K562 (cell line): Measurements from ENCODE around the gene RNF39. TPM values are rescaled to one million over a fixed set of nuclear protein-coding genes. Genes with fewer than 3 reads are reported as not detected.

Experiments
- ATAC-seq: fragments of 200-7000 bp; cut with Tn5 transposase; 3 replicates; pipeline ENCODE4 v1.9.1; 2020; ENCODE audit warnings: moderate library complexity
- BruUV-seq: library from RNA; stranded (reverse); fragments of 400-500 nt; replicated peaks from 2 replicates; lab custom pipeline; 2021; lab: Mats Ljungman, UMichigan
- CTCF ChIA-PET: fragments of 300-600 bp; formaldehyde crosslinking; extraction: SDS; loops from one replicate; lab custom pipeline; 2021; ENCODE audit warnings: low intra/inter-chr PET ratio; lab: Yijun Ruan, JAX
- POLR2A ChIA-PET: fragments of 300-600, 350-650 bp; sonication (Branson Sonifier 250); formaldehyde crosslinking; extraction: SDS; loops from one replicate; lab custom pipeline; 2021; ENCODE audit warnings: antibody characterized with exemption, inconsistent platforms; lab: Yijun Ruan, JAX
- DNase-seq, 4 experiments: peaks; one replicate each; pipeline versions ENCODE4 v3.0.0 to v3.0.0-alpha.2; 2011 to 2018; ENCODE audit warnings: low spot score in 3 of 4, mixed read lengths in 3 of 4; ENCODE audit errors: extremely low read depth in 1 of 4
- FAIRE-seq: peaks from 2 replicates; lab custom pipeline; 2011; peaks lifted over from hg19 to GRCh38; lab: Jason Lieb, UNC
- H2AFZ ChIP-seq: 2 replicates; pipeline ENCODE4 v1.6.0; 2011; ENCODE audit warnings: low read depth, low read length, control low read depth, inconsistent platforms
- H3K27ac ChIP-seq: fragments of 200-600 bp; 3 replicates; pipeline ENCODE4 v1.8.0; 2011; ENCODE audit warnings: low read depth, mild to moderate bottlenecking, control low read depth, inconsistent platforms, low read length, moderate library complexity, mixed read lengths; ENCODE audit errors: extremely low read depth
- H3K27me3 ChIP-seq, 2 experiments: fragments of 300-600 bp in 1 of 2; 2 replicates in 1 of 2; 3 replicates in 1 of 2; pipeline versions ENCODE4 v1.6.0 to v1.8.0; 2011; ENCODE audit warnings: inconsistent platforms in 2 of 2, low read length in 2 of 2, mild to moderate bottlenecking in 1 of 2, mixed read lengths in 1 of 2, moderate library complexity in 1 of 2; ENCODE audit not compliant: control insufficient read depth in 2 of 2, insufficient read depth in 2 of 2
- H3K36me3 ChIP-seq: fragments of 300-600 bp; 3 replicates; pipeline ENCODE4 v1.8.0; 2011; ENCODE audit warnings: mild to moderate bottlenecking, low read length, inconsistent platforms; ENCODE audit not compliant: control insufficient read depth, insufficient read depth
- H3K4me1 ChIP-seq, 2 experiments: fragments of 200-600 bp in 1 of 2; replicated peaks in 1 of 2; 2 replicates in 1 of 2; 3 replicates in 1 of 2; pipeline versions ENCODE4 v1.5.1 to v1.8.0; 2011; ENCODE audit warnings: inconsistent platforms in 2 of 2, low read length in 2 of 2, mild to moderate bottlenecking in 1 of 2, mixed read lengths in 1 of 2, moderate library complexity in 1 of 2; ENCODE audit not compliant: control insufficient read depth in 2 of 2, insufficient read depth in 2 of 2
- H3K4me2 ChIP-seq: 2 replicates; pipeline ENCODE4 v1.6.1; 2011; ENCODE audit warnings: low read length, control low read depth, inconsistent platforms, mixed read lengths; ENCODE audit not compliant: insufficient read depth
- H3K4me3 ChIP-seq: fragments of 200-600 bp; sonication (generic), shearing (Covaris generic); 2 replicates; pipeline ENCODE4 v1.5.1; 2016; ENCODE audit warnings: control low read depth, inconsistent platforms
- H3K79me2 ChIP-seq: fragments of 200-600 bp; 3 replicates; pipeline ENCODE4 v1.8.0; 2011; ENCODE audit warnings: low read length, inconsistent platforms; ENCODE audit not compliant: control insufficient read depth, insufficient read depth
- H3K9ac ChIP-seq, 2 experiments: 2 replicates each; pipeline versions ENCODE4 v1.6.0 to v1.6.1; 2011; ENCODE audit warnings: low read depth in 2 of 2, low read length in 2 of 2, control low read depth in 1 of 2, inconsistent platforms in 1 of 2, mild to moderate bottlenecking in 1 of 2, mixed read lengths in 1 of 2; ENCODE audit not compliant: insufficient read depth in 1 of 2
- H3K9me1 ChIP-seq: one replicate; pipeline ENCODE4 v1.6.0; 2011; ENCODE audit warnings: inconsistent platforms, mild to moderate bottlenecking, low read length, moderate library complexity; ENCODE audit not compliant: control insufficient read depth, insufficient read depth
- H3K9me3 ChIP-seq: replicated peaks from 2 replicates; pipeline ENCODE4 v1.5.1; 2011; ENCODE audit warnings: low read depth, low read length, inconsistent platforms; ENCODE audit not compliant: control insufficient read depth, insufficient read depth
- H4K20me1 ChIP-seq: replicated peaks from 2 replicates; pipeline ENCODE4 v1.6.1; 2011; ENCODE audit warnings: low read length, inconsistent platforms, mixed read lengths; ENCODE audit not compliant: control insufficient read depth, insufficient read depth
- CBFA2T3 ChIP-seq: fragments of 450-650 bp; IDR thresholded peaks from 2 replicates; pipeline ENCODE4 v1.6.1; 2017
- CBX2 ChIP-seq: fragments of 200-600 bp; sonication (generic); IDR thresholded peaks from one replicate; pipeline ENCODE4 v1.6.1; 2012; ENCODE audit warnings: mild to moderate bottlenecking, low read length, inconsistent platforms; ENCODE audit not compliant: insufficient read depth, poor library complexity, severe bottlenecking
- CTBP1 ChIP-seq: fragments of 450-650 bp; IDR thresholded peaks from 2 replicates; pipeline ENCODE4 v1.6.1; 2016; ENCODE audit warnings: borderline replicate concordance
- KDM4B ChIP-seq, 2 experiments: fragments of 450-650 bp in 1 of 2; sonication (generic) in 1 of 2; IDR thresholded peaks; 2 replicates each; pipeline ENCODE4 v1.6.1; 2016 to 2017; ENCODE audit warnings: borderline replicate concordance in 2 of 2, antibody characterized with exemption in 1 of 2, low read depth in 1 of 2, mild to moderate bottlenecking in 1 of 2
- MXI1 ChIP-seq: IDR thresholded peaks from 2 replicates; pipeline ENCODE4 v1.6.1; 2011; ENCODE audit warnings: low read depth, mild to moderate bottlenecking, improper control_type of control experiment, low read length
- SMARCC2 ChIP-seq: fragments of 450-650 bp; IDR thresholded peaks from 2 replicates; pipeline ENCODE4 v1.6.1; 2017; ENCODE audit warnings: antibody characterized with exemption, moderate library complexity, mild to moderate bottlenecking, low read depth
- ZEB2 ChIP-seq: fragments of 450-650 bp; IDR thresholded peaks from 2 replicates; pipeline ENCODE4 v1.6.1; 2016
- ZNF780A ChIP-seq: fragments of 250-450 bp; sonication (Bioruptor Pico); IDR thresholded peaks from 2 replicates; pipeline ENCODE4 v1.5.0; 2021; ENCODE audit warnings: mild to moderate bottlenecking
- WGBS: fragments of 100-300 bp; shearing (Covaris generic); methylation state at CpG from one replicate; pipeline ENCODE4 v1.1.6; 2016; ENCODE audit warnings: low coverage, mixed read lengths; ENCODE audit not compliant: insufficient coverage; ENCODE audit errors: missing lambda C conversion rate; 5-methylcytosine and 5-hydroxymethylcytosine counted together
- in situ Hi-C: fragments of 300-500 bp; cut with MboI; formaldehyde crosslinking; loops from 4 replicates; pipeline ENCODE4 v1.15.0; 2018; ENCODE audit warnings: inconsistent platforms, mixed read lengths
- intact Hi-C: fragments of 100-400 bp; cut with micrococcal nuclease; formaldehyde crosslinking; loops from 2 replicates; pipeline ENCODE4 v1.14.2; 2022
- polyA plus RNA-seq, 8 experiments: library from polyadenylated mRNA; depleted of rRNA in 4 of 8; stranded (reverse) in 5 of 8; unstranded in 3 of 8; fragments of >200 nt; fragmentation: Nextera tagmentation in 2 of 8; fragmentation: Illumina TruSeq in 1 of 8; extraction: Ambion mirVana in 2 of 8; extraction: Trizol in 1 of 8; gene quantifications; 2 replicates each; pipeline versions ENCODE4 v1.2.1 to v1.2.3, GENCODE V29; 2011 to 2014; ENCODE audit warnings: inconsistent platforms in 1 of 8, missing spikeins in 1 of 8
- total RNA-seq, 7 experiments: library from RNA; depleted of rRNA in 6 of 7; stranded (reverse); fragments of >200 nt in 6 of 7; fragmentation: Illumina TruSeq in 2 of 7; extraction: Trizol in 2 of 7; gene quantifications; 2 replicates each; pipeline versions ENCODE4 v1.2.1 to v1.2.3, GENCODE V29; 2011 to 2021; ENCODE audit warnings: low replicate concordance in 1 of 7
- TF ChIP-seq, protein P1 (sequence below): fragments of 450-650 bp; formaldehyde crosslinking; conservative IDR thresholded peaks from 2 replicates; pipeline ENCODE4 v1.4.0; 2022; ENCODE audit warnings: mild to moderate bottlenecking, missing genetic modification characterization

The RNF39 gene
- total and polyA plus RNA-seq, 9 of the 15 experiments (the other 6 are each of a cell fraction or from before 2014, with no cell fraction given) = not detected

DNA sequence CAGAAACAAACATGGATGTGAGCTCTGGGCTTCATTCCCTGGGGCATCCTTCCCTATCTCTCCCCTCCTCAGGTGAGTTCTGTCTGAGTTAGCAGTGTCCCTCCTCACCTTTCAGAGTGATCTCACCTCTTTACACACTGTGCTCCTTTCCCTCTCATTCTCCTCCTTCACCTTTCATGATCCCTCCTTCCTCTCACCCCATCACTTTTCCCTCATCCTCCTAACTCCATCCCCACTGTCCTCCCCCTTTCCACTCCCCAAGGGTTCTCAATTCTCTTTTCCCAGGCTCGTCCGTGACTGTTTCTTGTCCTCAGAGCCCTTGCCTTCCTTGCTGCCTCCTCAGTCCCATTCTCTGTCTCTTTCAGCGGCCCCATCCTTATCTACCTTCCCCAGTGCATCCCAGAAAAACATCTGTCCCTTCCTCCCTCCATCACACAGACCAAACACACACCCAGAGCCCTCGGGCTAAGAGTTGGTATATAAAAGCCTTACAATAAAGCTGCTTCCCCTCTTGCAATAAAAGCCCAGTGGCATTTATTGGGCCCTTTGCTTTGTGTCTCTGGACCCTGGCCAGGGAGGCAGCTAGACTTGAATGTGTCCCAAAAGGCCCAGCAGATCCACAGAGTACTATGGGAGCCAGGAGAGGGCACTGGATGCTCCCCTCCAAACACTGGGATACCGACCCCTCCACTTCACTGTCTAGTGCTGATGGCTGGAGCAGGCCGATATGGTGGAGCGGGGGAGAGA lies 1.9 kb downstream of the RNF39 start:
- intact Hi-C loops (no loop called here), in situ Hi-C loops (no loop called here)
- Histone ChIP-seq H3K9ac (no peak overlapping the region), H3K9me1 (no peaks in the 10 kb centered on the region), H2AFZ (no peak overlapping the region), H3K79me2 (no peaks in the 10 kb centered on the region), H3K4me3 (no peak overlapping the region), H3K27ac (no peak overlapping the region), H3K27me3 (peaks cover 25 to 39% of the 10 kb centered on the region in 2 experiments; a peak in 4 of 5 replicates), H3K4me2 (no peak overlapping the region), H3K36me3 (peaks cover 8% of the 10 kb centered on the region; the same call in 2 of the 3 replicates), H3K4me1 (peaks cover 0 to 27% of the 10 kb centered on the region in 2 experiments; a peak in 2 of 5 replicates), H4K20me1 (0 out of 2 replicates have a peak, but pooled peaks cover 4% of the 10 kb centered on the region), H3K9me3 (no peaks in the 10 kb centered on the region)
- ChIA-PET CTCF (interaction anchor here (1.2 kb wide), 1 partner anchor 57 kb away, joined by 3 read pairs; no protein-coding TSS in a partner anchor), POLR2A (interaction anchor here (0.6 to 1.4 kb wide), 3 partner anchors 13 to 541 kb away, joined by 3 to 5 read pairs (median 3); partner anchors contain the start of gene POLR1H)
- 13% methylated on average over 7 of the region's 7 CpGs for WGBS
- no peak for FAIRE-seq
- DNase-seq = no peak
- no peak for ATAC-seq
- BruUV-seq = no TSS peak
- TF ChIP-seq, protein P1, sequence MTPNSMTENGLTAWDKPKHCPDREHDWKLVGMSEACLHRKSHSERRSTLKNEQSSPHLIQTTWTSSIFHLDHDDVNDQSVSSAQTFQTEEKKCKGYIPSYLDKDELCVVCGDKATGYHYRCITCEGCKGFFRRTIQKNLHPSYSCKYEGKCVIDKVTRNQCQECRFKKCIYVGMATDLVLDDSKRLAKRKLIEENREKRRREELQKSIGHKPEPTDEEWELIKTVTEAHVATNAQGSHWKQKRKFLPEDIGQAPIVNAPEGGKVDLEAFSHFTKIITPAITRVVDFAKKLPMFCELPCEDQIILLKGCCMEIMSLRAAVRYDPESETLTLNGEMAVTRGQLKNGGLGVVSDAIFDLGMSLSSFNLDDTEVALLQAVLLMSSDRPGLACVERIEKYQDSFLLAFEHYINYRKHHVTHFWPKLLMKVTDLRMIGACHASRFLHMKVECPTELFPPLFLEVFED (CRISPR knock-in tag) = 0 out of 2 replicates have a peak, but pooled peaks have one; percentile 21
- no peak for TF ChIP-seq MXI1
- TF ChIP-seq CBX2 = no peak
- TF ChIP-seq ZEB2 = no peak
- no peak for TF ChIP-seq ZNF780A (CRISPR knock-in tag)
- TF ChIP-seq KDM4B (IDR thresholded peaks at IDR 0.05; ENCODE audit: borderline replicate concordance in 2 of 2, low read depth in 1 of 2) = no peak
- 0 out of 2 replicates have a peak, but pooled peaks have one; percentile 33 for TF ChIP-seq CTBP1
- TF ChIP-seq CBFA2T3 = 0 out of 2 replicates have a peak, but pooled peaks have one; percentile 23
- no peak for TF ChIP-seq SMARCC2
